Smooth muscle cell (in vitro differentiated cells): ENCODE measurements around the gene ZNF644. TPM values are rescaled to one million over a fixed set of nuclear protein-coding genes. Genes with fewer than 3 reads are reported as not detected.
A peak's percentile ranks its signal among the peaks of the same experiment; 100 is the strongest.

Experiments used
- DNase-seq: peaks from one replicate; lab custom pipeline; 2025; ENCODE audit not compliant: unreplicated experiment; lab: John Stamatoyannopoulos, UW
- H2AFZ ChIP-seq: fragments of 200-600 bp; sonication (generic); 2 replicates; pipeline ENCODE4 v1.6.0; 2016; ENCODE audit warnings: antibody characterized with exemption, low read depth, mild to moderate bottlenecking
- H3F3A ChIP-seq: fragments of 200-600 bp; sonication (generic); 2 replicates; pipeline ENCODE4 v1.6.0; 2017; ENCODE audit warnings: antibody characterized with exemption, low read depth
- H3K27ac ChIP-seq: fragments of 200-600 bp; sonication (generic); 2 replicates; pipeline ENCODE4 v1.5.1; 2016; ENCODE audit warnings: low read depth, mild to moderate bottlenecking
- H3K27me3 ChIP-seq: fragments of 200-600 bp; sonication (generic); 2 replicates; pipeline ENCODE4 v1.6.1; 2016; ENCODE audit warnings: low read depth, mild to moderate bottlenecking
- H3K36me3 ChIP-seq: fragments of 200-600 bp; sonication (generic); 2 replicates; pipeline ENCODE4 v1.5.1; 2016; ENCODE audit warnings: low read depth
- H3K4me1 ChIP-seq: fragments of 200-600 bp; sonication (generic); 2 replicates; pipeline ENCODE4 v1.5.1; 2016; ENCODE audit warnings: low read depth
- H3K4me2 ChIP-seq: fragments of 200-600 bp; sonication (generic); 2 replicates; pipeline ENCODE4 v1.6.0; 2016; ENCODE audit warnings: mild to moderate bottlenecking
- H3K4me3 ChIP-seq: fragments of 200-600 bp; sonication (generic); 2 replicates; pipeline ENCODE4 v1.5.1; 2016; ENCODE audit warnings: mild to moderate bottlenecking
- H3K79me2 ChIP-seq: fragments of 200-600 bp; sonication (generic); 2 replicates; pipeline ENCODE4 v1.6.0; 2016; ENCODE audit warnings: low read depth, mild to moderate bottlenecking
- H3K9ac ChIP-seq: fragments of 200-600 bp; sonication (generic); 2 replicates; pipeline ENCODE4 v1.6.0; 2016; ENCODE audit warnings: low read depth
- H3K9me3 ChIP-seq: fragments of 200-600 bp; sonication (generic); replicated peaks from 2 replicates; pipeline ENCODE4 v1.5.1; 2016; ENCODE audit warnings: low read depth
- H4K20me1 ChIP-seq: fragments of 200-600 bp; sonication (generic); 2 replicates; pipeline ENCODE4 v1.6.0; 2016; ENCODE audit warnings: low read depth
- WGBS: methylation state at CpG from one replicate; pipeline ENCODE4 v1.1.7; 2016; ENCODE audit warnings: low lambda C conversion rate; 5-methylcytosine and 5-hydroxymethylcytosine counted together
- polyA plus RNA-seq: library from polyadenylated mRNA; unstranded; fragments of >200 nt; fragmentation: Nextera tagmentation; extraction: Ambion mirVana; gene quantifications from 2 replicates; pipeline ENCODE4 v1.2.1, GENCODE V29; 2016
- total RNA-seq: library from RNA; depleted of rRNA; stranded (reverse); fragments of >200 nt; gene quantifications from 2 replicates; pipeline ENCODE4 v1.2.3, GENCODE V29; 2014
- TF ChIP-seq, protein P1 (sequence below): fragments of 200-600 bp; sonication (generic); IDR thresholded peaks from 2 replicates; pipeline ENCODE4 v1.5.1; 2017; ENCODE audit warnings: borderline replicate concordance, mild to moderate bottlenecking, antibody characterized with exemption; ENCODE audit not compliant: insufficient read depth, poor library complexity, severe bottlenecking

ZNF644 gene
- total and polyA plus RNA-seq, 2 experiments from 2014 or later, result 22.9 to 102 TPM

DNA sequence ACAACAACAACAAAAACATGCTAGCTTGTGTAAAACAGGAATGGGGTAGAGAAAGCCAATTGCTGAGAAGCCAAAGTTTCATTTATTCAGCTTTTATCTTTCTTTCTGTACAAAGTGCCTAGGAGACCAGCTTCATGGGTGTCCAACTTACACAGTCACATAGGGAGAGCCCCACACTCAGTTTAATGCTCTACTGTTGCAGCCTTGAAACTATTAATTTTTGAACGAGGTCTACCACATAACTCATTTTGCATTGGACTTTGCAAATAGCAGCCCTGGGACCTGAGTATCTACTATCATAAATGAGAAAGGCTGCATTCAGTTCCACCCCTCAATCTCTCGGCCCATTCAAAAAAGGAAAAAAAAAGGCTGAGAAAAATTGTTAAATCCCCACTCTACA is 98.8 kb downstream of the ZNF644 start:
- WGBS, result 86% methylated on average over 2 of the region's 2 CpGs
- Histone ChIP-seq H3F3A (no peaks in the 10 kb centered on the region), H3K79me2 (peaks cover 93% of the 10 kb centered on the region), H2AFZ (no peak overlapping the region), H3K27me3 (no peaks in the 10 kb centered on the region), H3K4me1 (peaks cover 52% of the 10 kb centered on the region), H3K9me3 (no peaks in the 10 kb centered on the region), H3K36me3 (no peaks in the 10 kb centered on the region), H3K4me3 (no peak overlapping the region), H3K9ac (no peak overlapping the region), H3K27ac (no peak overlapping the region), H3K4me2 (no peak overlapping the region), H4K20me1 (peaks cover 97% of the 10 kb centered on the region)
- TF ChIP-seq, protein P1, sequence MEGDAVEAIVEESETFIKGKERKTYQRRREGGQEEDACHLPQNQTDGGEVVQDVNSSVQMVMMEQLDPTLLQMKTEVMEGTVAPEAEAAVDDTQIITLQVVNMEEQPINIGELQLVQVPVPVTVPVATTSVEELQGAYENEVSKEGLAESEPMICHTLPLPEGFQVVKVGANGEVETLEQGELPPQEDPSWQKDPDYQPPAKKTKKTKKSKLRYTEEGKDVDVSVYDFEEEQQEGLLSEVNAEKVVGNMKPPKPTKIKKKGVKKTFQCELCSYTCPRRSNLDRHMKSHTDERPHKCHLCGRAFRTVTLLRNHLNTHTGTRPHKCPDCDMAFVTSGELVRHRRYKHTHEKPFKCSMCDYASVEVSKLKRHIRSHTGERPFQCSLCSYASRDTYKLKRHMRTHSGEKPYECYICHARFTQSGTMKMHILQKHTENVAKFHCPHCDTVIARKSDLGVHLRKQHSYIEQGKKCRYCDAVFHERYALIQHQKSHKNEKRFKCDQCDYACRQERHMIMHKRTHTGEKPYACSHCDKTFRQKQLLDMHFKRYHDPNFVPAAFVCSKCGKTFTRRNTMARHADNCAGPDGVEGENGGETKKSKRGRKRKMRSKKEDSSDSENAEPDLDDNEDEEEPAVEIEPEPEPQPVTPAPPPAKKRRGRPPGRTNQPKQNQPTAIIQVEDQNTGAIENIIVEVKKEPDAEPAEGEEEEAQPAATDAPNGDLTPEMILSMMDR, result no peak
- no peak for DNase-seq

DNA sequence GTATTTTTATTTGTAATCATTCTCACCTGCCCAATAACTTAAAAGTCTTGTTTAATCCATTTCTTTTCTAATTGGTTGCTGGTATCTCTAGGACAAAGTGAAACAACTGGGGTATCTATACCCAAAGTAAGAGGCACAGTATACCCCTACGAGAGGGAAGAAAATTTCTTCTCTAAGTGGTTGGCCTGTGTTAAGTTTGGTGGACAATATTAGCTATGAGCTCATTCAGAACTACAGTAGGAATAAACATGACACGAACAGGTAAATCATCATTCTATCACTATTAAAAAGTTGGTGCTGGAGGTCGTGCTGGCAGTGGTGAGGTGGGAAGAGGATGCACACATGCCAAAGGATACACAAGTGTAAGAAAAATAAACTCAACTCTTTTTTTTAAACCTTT is 99.6 kb downstream of the ZNF644 start:
- H3K36me3 ChIP-seq, result peaks cover under 1% of the 10 kb centered on the region
- no peaks in the 10 kb centered on the region for H3K9me3 ChIP-seq
- TF ChIP-seq, protein P1, result no peak
- no peaks in the 10 kb centered on the region for H3F3A ChIP-seq
- H3K9ac ChIP-seq, result no peak overlapping the region
- peaks cover 99% of the 10 kb centered on the region for H4K20me1 ChIP-seq
- 88% methylated on average over 3 of the region's 3 CpGs for WGBS
- H3K4me2 ChIP-seq, result no peak overlapping the region
- no peak overlapping the region for H3K27ac ChIP-seq
- peaks cover 95% of the 10 kb centered on the region for H3K79me2 ChIP-seq
- DNase-seq, result no peak
- H3K27me3 ChIP-seq, result no peaks in the 10 kb centered on the region
- peaks cover 52% of the 10 kb centered on the region for H3K4me1 ChIP-seq
- no peak overlapping the region for H2AFZ ChIP-seq
- H3K4me3 ChIP-seq, result no peak overlapping the region

DNA sequence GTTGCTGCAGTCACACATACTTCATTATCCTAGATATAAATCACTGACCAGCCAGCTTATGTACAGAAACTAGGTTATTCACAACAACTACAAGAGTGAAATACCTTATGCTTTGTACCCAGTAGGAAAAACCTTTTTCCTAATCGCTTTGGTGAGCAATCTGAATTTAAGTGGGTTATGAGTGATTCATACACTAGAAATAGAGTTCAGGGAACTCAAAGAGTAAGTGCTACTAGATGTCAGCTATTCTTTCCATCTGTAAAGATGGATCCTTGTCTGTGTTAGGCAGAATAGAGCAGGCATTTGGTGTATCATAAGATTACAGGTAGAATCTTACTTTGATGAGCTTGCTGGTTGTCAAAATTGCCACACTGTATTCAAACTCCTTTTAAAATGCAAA is 101.9 kb downstream of the ZNF644 start:
- Histone ChIP-seq H3K4me2 (no peak overlapping the region), H4K20me1 (peaks cover 93% of the 10 kb centered on the region), H3K79me2 (peaks cover 98% of the 10 kb centered on the region), H3K27ac (peak overlapping the region; percentile 12), H3K9me3 (no peaks in the 10 kb centered on the region), H3K9ac (no peak overlapping the region), H3K36me3 (peaks cover 16% of the 10 kb centered on the region), H3K4me3 (no peak overlapping the region), H3K4me1 (peaks cover 40% of the 10 kb centered on the region), H2AFZ (no peak overlapping the region), H3K27me3 (no peaks in the 10 kb centered on the region), H3F3A (no peaks in the 10 kb centered on the region)
- TF ChIP-seq, protein P1, result no peak
- 75% methylated on average over 1 of the region's 1 CpG for WGBS
- DNase-seq, result no peak

DNA sequence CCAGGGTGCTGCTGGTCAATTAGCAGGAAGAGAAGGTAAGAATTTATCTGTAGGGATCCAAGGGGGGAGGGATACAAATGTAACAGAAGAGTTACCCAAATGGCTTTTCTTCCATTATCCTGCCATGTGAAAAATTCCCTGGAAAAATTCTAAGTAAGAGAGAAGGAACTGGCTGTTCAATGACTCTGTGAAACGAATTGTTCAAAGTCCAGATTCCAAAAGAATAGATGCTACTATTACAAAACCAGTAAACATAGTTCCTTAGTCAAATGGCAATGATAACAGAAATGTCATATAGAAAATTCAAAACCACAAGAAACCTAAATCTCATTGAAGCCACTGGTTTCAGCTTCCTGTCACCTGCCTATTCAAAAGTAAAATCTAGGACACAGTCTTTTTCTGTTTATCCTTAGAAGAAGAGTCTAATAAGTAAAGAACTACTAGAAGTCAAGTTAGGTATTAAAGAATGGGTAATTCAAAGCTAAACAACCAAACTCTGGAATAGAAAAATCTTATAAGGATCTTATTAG is 102.6 kb downstream of the ZNF644 start:
- peaks cover 33% of the 10 kb centered on the region for H3K4me1 ChIP-seq
- no peaks in the 10 kb centered on the region for H3K9me3 ChIP-seq
- peaks cover 93% of the 10 kb centered on the region for H3K79me2 ChIP-seq
- no peaks in the 10 kb centered on the region for H3F3A ChIP-seq
- no peak overlapping the region for H3K4me2 ChIP-seq
- no peak overlapping the region for H3K4me3 ChIP-seq
- WGBS, result 97% methylated on average over 1 of the region's 1 CpG
- H3K27me3 ChIP-seq, result no peaks in the 10 kb centered on the region
- peaks cover 16% of the 10 kb centered on the region for H3K36me3 ChIP-seq
- TF ChIP-seq, protein P1, result no peak
- DNase-seq, result no peak
- H4K20me1 ChIP-seq, result peaks cover 86% of the 10 kb centered on the region
- H2AFZ ChIP-seq, result no peak overlapping the region
- peak overlapping the region; percentile 12 for H3K27ac ChIP-seq
- H3K9ac ChIP-seq, result no peak overlapping the region
